Astrocyte (in vitro differentiated cells and primary cell): ENCODE data around the gene SLC2A13. TPM values are rescaled to one million over a fixed set of nuclear protein-coding genes. Genes with fewer than 3 reads are reported as not detected.
A peak's percentile ranks its signal among the peaks of the same experiment; 100 is the strongest.

ENCODE experiments used
- DNase-seq: peaks from one replicate; pipeline ENCODE4 v3.0.0-alpha.2; 2010; ENCODE audit warnings: low read depth
- FAIRE-seq: peaks from 2 replicates; lab custom pipeline; 2011; peaks lifted over from hg19 to GRCh38; lab: Jason Lieb, UNC
- H2AFZ ChIP-seq: 2 replicates; pipeline ENCODE4 v1.6.0; 2012; ENCODE audit warnings: low read depth, low read length, inconsistent platforms
- H3K27ac ChIP-seq: 2 replicates; pipeline ENCODE4 v1.5.1; 2011; ENCODE audit warnings: low read depth, low read length, inconsistent platforms
- H3K27me3 ChIP-seq: 2 replicates; pipeline ENCODE4 v1.6.0; 2011; ENCODE audit warnings: low read length, inconsistent platforms; ENCODE audit not compliant: insufficient read depth
- H3K36me3 ChIP-seq: 2 replicates; pipeline ENCODE4 v1.5.1; 2011; ENCODE audit warnings: low read length, inconsistent platforms; ENCODE audit not compliant: insufficient read depth
- H3K4me1 ChIP-seq: 2 replicates; pipeline ENCODE4 v1.5.1; 2011; ENCODE audit warnings: low read length, inconsistent platforms; ENCODE audit not compliant: insufficient read depth
- H3K4me2 ChIP-seq: 2 replicates; pipeline ENCODE4 v1.6.0; 2012; ENCODE audit warnings: low read length, inconsistent platforms
- H3K4me3 ChIP-seq: 2 replicates; pipeline ENCODE4 v1.5.1; 2011; ENCODE audit warnings: low read depth, mild to moderate bottlenecking, low read length, inconsistent platforms; ENCODE audit not compliant: insufficient read depth
- H3K79me2 ChIP-seq: 2 replicates; pipeline ENCODE4 v1.6.0; 2012; ENCODE audit warnings: mild to moderate bottlenecking, low read length, inconsistent platforms; ENCODE audit not compliant: insufficient read depth
- H3K9ac ChIP-seq: 2 replicates; pipeline ENCODE4 v1.6.0; 2012; ENCODE audit warnings: mild to moderate bottlenecking, low read length, inconsistent platforms
- H3K9me3 ChIP-seq: 2 replicates; pipeline ENCODE4 v1.5.1; 2012; ENCODE audit warnings: low read depth, mild to moderate bottlenecking, low read length, inconsistent platforms; ENCODE audit not compliant: insufficient read depth
- H4K20me1 ChIP-seq: 2 replicates; pipeline ENCODE4 v1.6.0; 2012; ENCODE audit warnings: low read length, inconsistent platforms; ENCODE audit not compliant: insufficient read depth
- H3K27ac Mint-ChIP-seq: one replicate; pipeline ENCODE4 v1.8.0; 2021; ENCODE audit warnings: mild to moderate bottlenecking, mixed read lengths; ENCODE audit not compliant: unreplicated experiment
- H3K27me3 Mint-ChIP-seq: one replicate; pipeline ENCODE4 v1.8.0; 2021; ENCODE audit warnings: low read depth, mixed read lengths; ENCODE audit not compliant: unreplicated experiment
- H3K36me3 Mint-ChIP-seq: one replicate; pipeline ENCODE4 v1.8.0; 2021; ENCODE audit warnings: low read depth, mixed read lengths; ENCODE audit not compliant: unreplicated experiment
- H3K4me1 Mint-ChIP-seq: one replicate; pipeline ENCODE4 v1.8.0; 2021; ENCODE audit warnings: low read depth, mixed read lengths; ENCODE audit not compliant: unreplicated experiment
- H3K4me3 Mint-ChIP-seq: one replicate; pipeline ENCODE4 v1.8.0; 2021; ENCODE audit warnings: mild to moderate bottlenecking, moderate library complexity, mixed read lengths; ENCODE audit not compliant: unreplicated experiment
- H3K9me3 Mint-ChIP-seq: one replicate; pipeline ENCODE4 v1.8.0; 2021; ENCODE audit warnings: mild to moderate bottlenecking, mixed read lengths; ENCODE audit not compliant: unreplicated experiment
- EZH2 ChIP-seq: IDR thresholded peaks from 2 replicates; pipeline ENCODE4 v1.6.1; 2012; ENCODE audit warnings: mild to moderate bottlenecking, low read length, inconsistent platforms; ENCODE audit not compliant: insufficient read depth
- total RNA-seq: library from RNA; stranded (reverse); gene quantifications from 2 replicates; pipeline ENCODE4 v1.2.1, GENCODE V29; 2021
- TF ChIP-seq, protein P1 (sequence below): IDR thresholded peaks from 2 replicates; pipeline ENCODE4 v1.5.1; 2011; ENCODE audit warnings: low read depth, mild to moderate bottlenecking, inconsistent platforms, low read length, moderate library complexity; ENCODE audit not compliant: insufficient read depth

The SLC2A13 gene
- total RNA-seq, 1 donor from 2014 or later: 10.2 TPM

- Mint-ChIP-seq H3K27me3 (no peaks in the 10 kb centered on the region), H3K36me3 (no peaks in the 10 kb centered on the region), H3K9me3 (no peaks in the 10 kb centered on the region), H3K4me3 (no peak overlapping the region), H3K4me1 (peaks cover 13% of the 10 kb centered on the region), H3K27ac (no peak overlapping the region)
- no peak for TF ChIP-seq EZH2
- TF ChIP-seq, protein P1, sequence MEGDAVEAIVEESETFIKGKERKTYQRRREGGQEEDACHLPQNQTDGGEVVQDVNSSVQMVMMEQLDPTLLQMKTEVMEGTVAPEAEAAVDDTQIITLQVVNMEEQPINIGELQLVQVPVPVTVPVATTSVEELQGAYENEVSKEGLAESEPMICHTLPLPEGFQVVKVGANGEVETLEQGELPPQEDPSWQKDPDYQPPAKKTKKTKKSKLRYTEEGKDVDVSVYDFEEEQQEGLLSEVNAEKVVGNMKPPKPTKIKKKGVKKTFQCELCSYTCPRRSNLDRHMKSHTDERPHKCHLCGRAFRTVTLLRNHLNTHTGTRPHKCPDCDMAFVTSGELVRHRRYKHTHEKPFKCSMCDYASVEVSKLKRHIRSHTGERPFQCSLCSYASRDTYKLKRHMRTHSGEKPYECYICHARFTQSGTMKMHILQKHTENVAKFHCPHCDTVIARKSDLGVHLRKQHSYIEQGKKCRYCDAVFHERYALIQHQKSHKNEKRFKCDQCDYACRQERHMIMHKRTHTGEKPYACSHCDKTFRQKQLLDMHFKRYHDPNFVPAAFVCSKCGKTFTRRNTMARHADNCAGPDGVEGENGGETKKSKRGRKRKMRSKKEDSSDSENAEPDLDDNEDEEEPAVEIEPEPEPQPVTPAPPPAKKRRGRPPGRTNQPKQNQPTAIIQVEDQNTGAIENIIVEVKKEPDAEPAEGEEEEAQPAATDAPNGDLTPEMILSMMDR: no peak
- Histone ChIP-seq H2AFZ (no peak overlapping the region), H3K79me2 (no peaks in the 10 kb centered on the region), H3K9ac (no peak overlapping the region), H3K27me3 (no peaks in the 10 kb centered on the region), H3K36me3 (no peaks in the 10 kb centered on the region), H3K4me3 (no peak overlapping the region), H3K27ac (no peak overlapping the region), H3K9me3 (no peaks in the 10 kb centered on the region), H3K4me1 (peaks cover 5% of the 10 kb centered on the region), H4K20me1 (no peaks in the 10 kb centered on the region), H3K4me2 (no peak overlapping the region)
- no peak for DNase-seq
- no peak for FAIRE-seq
Observed at GRCh38 chr12:40056373-40056772, 49.5 kb downstream of the SLC2A13 start.

DNA sequence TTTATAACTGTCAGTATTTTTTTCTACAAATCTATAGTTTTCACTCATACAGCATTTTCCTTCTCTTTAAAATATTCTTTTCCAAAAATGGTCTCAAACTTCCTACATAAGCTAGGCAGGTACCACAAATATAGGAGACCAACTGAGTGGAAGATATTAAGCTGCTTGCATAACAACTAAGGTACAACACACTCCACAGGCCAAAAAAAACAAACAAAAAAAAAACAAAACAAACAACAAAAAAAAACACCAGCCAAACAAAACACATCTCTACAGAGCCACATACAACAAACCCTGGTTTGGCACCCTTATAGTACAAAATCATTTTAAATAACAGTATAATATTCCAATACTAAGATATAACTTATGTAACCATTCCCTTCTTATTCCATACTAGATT lies 50.1 kb downstream of the SLC2A13 start:
- no peaks in the 10 kb centered on the region for H3K27me3 ChIP-seq
- Mint-ChIP-seq H3K36me3 (no peaks in the 10 kb centered on the region), H3K9me3 (no peaks in the 10 kb centered on the region), H3K4me1 (peaks cover 13% of the 10 kb centered on the region), H3K4me3 (no peak overlapping the region), H3K27ac (no peak overlapping the region), H3K27me3 (no peaks in the 10 kb centered on the region)
- H4K20me1 ChIP-seq: no peaks in the 10 kb centered on the region
- H3K36me3 ChIP-seq: no peaks in the 10 kb centered on the region
- H3K9ac ChIP-seq: no peak overlapping the region
- no peak overlapping the region for H3K27ac ChIP-seq
- H3K79me2 ChIP-seq: no peaks in the 10 kb centered on the region
- no peaks in the 10 kb centered on the region for H3K9me3 ChIP-seq
- no peak overlapping the region for H3K4me3 ChIP-seq
- no peak for DNase-seq
- peaks cover 5% of the 10 kb centered on the region for H3K4me1 ChIP-seq
- TF ChIP-seq, protein P1: no peak
- no peak for TF ChIP-seq EZH2
- H2AFZ ChIP-seq: no peak overlapping the region
- no peak overlapping the region for H3K4me2 ChIP-seq
- FAIRE-seq: no peak

DNA sequence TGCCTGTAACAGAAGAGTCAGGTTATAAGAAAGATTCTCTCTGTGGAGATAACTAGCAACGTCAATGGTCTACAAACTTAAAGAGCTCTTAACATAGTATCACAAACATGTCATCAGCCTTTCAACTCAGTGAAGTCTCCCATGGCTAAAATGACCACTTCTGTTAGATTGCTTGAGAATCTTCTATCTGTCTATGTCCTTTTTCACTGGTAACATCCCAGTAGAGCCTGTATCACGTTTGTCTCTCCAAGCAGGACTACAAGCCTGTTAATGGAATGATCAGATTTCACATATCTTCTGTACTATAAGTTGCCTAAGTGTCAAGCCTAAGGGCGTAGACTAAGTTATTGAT lies 50.7 kb downstream of the SLC2A13 start:
- H4K20me1 ChIP-seq: no peaks in the 10 kb centered on the region
- TF ChIP-seq, protein P1: no peak
- no peak for TF ChIP-seq EZH2
- H3K9me3 Mint-ChIP-seq: no peaks in the 10 kb centered on the region
- no peak overlapping the region for H3K4me3 ChIP-seq
- no peak for FAIRE-seq
- no peak overlapping the region for H3K27ac Mint-ChIP-seq
- H3K27me3 ChIP-seq: no peaks in the 10 kb centered on the region
- H3K4me2 ChIP-seq: peak overlapping the region; percentile 23
- no peaks in the 10 kb centered on the region for H3K9me3 ChIP-seq
- H3K27ac ChIP-seq: no peak overlapping the region
- peaks cover 13% of the 10 kb centered on the region for H3K4me1 Mint-ChIP-seq
- no peak for DNase-seq
- H3K4me3 Mint-ChIP-seq: no peak overlapping the region
- H3K36me3 ChIP-seq: no peaks in the 10 kb centered on the region
- no peaks in the 10 kb centered on the region for H3K79me2 ChIP-seq
- H3K27me3 Mint-ChIP-seq: no peaks in the 10 kb centered on the region
- H3K36me3 Mint-ChIP-seq: no peaks in the 10 kb centered on the region
- H3K4me1 ChIP-seq: peaks cover 5% of the 10 kb centered on the region
- no peak overlapping the region for H3K9ac ChIP-seq
- no peak overlapping the region for H2AFZ ChIP-seq
